ENCODE results near the gene E2F2. TPM values are rescaled to one million over a fixed set of nuclear protein-coding genes. Genes with fewer than 3 reads are reported as not detected.

The E2F2 gene
- total and polyA plus RNA-seq, 8 donors: 3.2 to 5.8 (median 4.2) TPM

- Histone ChIP-seq H3K4me3 (peak overlapping the region in 1 of 2 donors; percentile 66), H3K27me3 (peaks cover 0 to 8% of the 10 kb centered on the region in 2 donors), H3K4me1 (peaks cover 20 to 98% of the 10 kb centered on the region in 2 donors), H3K27ac (peak overlapping the region in 1 of 2 donors; percentile 91), H3K9me3 (no peaks in the 10 kb centered on the region), H3K36me3 (no peaks in the 10 kb centered on the region)
- TF ChIP-seq CTCF (IDR thresholded peaks at IDR 0.05): no peak
- intact Hi-C loops (cut with DNase I): no loop called here
- ATAC-seq (no peak), DNase-seq (no peak)
Measured at GRCh38 chr1:23529146-23530086, 1.6 kb downstream of the E2F2 start.

- Histone ChIP-seq H3K27ac (peak overlapping the region; percentile 14 to 91), H3K9me3 (no peaks in the 10 kb centered on the region), H3K27me3 (peaks cover 0 to 8% of the 10 kb centered on the region in 2 donors), H3K36me3 (no peaks in the 10 kb centered on the region), H3K4me3 (peak overlapping the region in 1 of 2 donors; percentile 66), H3K4me1 (peaks cover 20 to 98% of the 10 kb centered on the region in 2 donors)
- ATAC-seq (peak; percentile 82), DNase-seq (peak in 3 of 4 donors; percentile 62 to 96 (median 93))
- no peak for TF ChIP-seq CTCF (IDR thresholded peaks at IDR 0.05)
- intact Hi-C loops (cut with DNase I): no loop called here
Measured at GRCh38 chr1:23528250-23528978, 2.6 kb downstream of the E2F2 start.

- no peak for TF ChIP-seq CTCF (IDR thresholded peaks at IDR 0.05)
- peaks cover 20 to 98% of the 10 kb centered on the region in 2 donors for H3K4me1 ChIP-seq
- intact Hi-C loops (cut with DNase I): no loop called here
Measured at GRCh38 chr1:23527900-23528249, 3.2 kb downstream of the E2F2 start.

GRCh38 chr1:23527366-23527765, 3.7 kb downstream of the E2F2 start:
- intact Hi-C loops (cut with DNase I): no loop called here
- H3K4me1 ChIP-seq: peaks cover 20 to 98% of the 10 kb centered on the region in 2 donors
- peaks cover 0 to 8% of the 10 kb centered on the region in 2 donors for H3K27me3 ChIP-seq
- no peak overlapping the region for H3K4me3 ChIP-seq
- TF ChIP-seq CTCF (IDR thresholded peaks at IDR 0.05): no peak
- no peaks in the 10 kb centered on the region for H3K9me3 ChIP-seq
- no peaks in the 10 kb centered on the region for H3K36me3 ChIP-seq
- DNase-seq (no peak), ATAC-seq (no peak)
- peak overlapping the region in 1 of 2 donors; percentile 91 for H3K27ac ChIP-seq

More at GRCh38 chr1:23527900-23528249, 3.2 kb downstream of the E2F2 start:
- H3K27me3 ChIP-seq: peaks cover 0 to 8% of the 10 kb centered on the region in 2 donors
- no peak for DNase-seq
- no peak for ATAC-seq
- no peaks in the 10 kb centered on the region for H3K9me3 ChIP-seq
- peak overlapping the region in 1 of 2 donors; percentile 66 for H3K4me3 ChIP-seq
- H3K36me3 ChIP-seq: no peaks in the 10 kb centered on the region
- H3K27ac ChIP-seq: peak overlapping the region; percentile 14 to 91

Measured in left lung (tissue), 10 donors.